GM12878 (cell line): Measurements from ENCODE around the gene PCCB. TPM values are rescaled to one million over a fixed set of nuclear protein-coding genes. Genes with fewer than 3 reads are reported as not detected.

ENCODE experiments used
- ATAC-seq: fragments of 200-7000 bp; cut with Tn5 transposase; 3 replicates; pipeline ENCODE4 v1.9.1; 2020; ENCODE audit warnings: mild to moderate bottlenecking, moderate library complexity
- BruUV-seq: library from RNA; stranded (reverse); fragments of 400-500 nt; replicated peaks from 2 replicates; lab custom pipeline; 2021; lab: Mats Ljungman, UMichigan
- CTCF ChIA-PET: fragments of 300-600 bp; sonication (Branson Sonifier 250); formaldehyde crosslinking; extraction: SDS; loops from one replicate; lab custom pipeline; 2021; ENCODE audit warnings: inconsistent platforms; lab: Yijun Ruan, JAX
- POLR2A ChIA-PET: fragments of 350-600 bp; formaldehyde crosslinking; extraction: SDS; loops from one replicate; lab custom pipeline; 2021; ENCODE audit warnings: inconsistent platforms; lab: Charles Lee
- RAD21 ChIA-PET: fragments of 300-600 bp; sonication (Branson Sonifier 250); formaldehyde crosslinking; loops from one replicate; lab custom pipeline; 2023; ENCODE audit warnings: antibody characterized with exemption; ENCODE audit not compliant: unreplicated experiment; lab: Charles Lee
- SMC1A ChIA-PET: fragments of 300-600 bp; sonication (Branson Sonifier 250); formaldehyde crosslinking; loops from one replicate; lab custom pipeline; 2023; ENCODE audit not compliant: unreplicated experiment, uncharacterized antibody; lab: Charles Lee
- DNase-seq: peaks from one replicate; pipeline ENCODE4 v3.0.0-alpha.2; 2011; ENCODE audit warnings: low read depth, low spot score
- FAIRE-seq: peaks from 3 replicates; lab custom pipeline; 2011; peaks lifted over from hg19 to GRCh38; lab: Jason Lieb, UNC
- H2AFZ ChIP-seq: 2 replicates; pipeline ENCODE4 v1.6.0; 2011; ENCODE audit warnings: low read depth, low read length, control low read depth; ENCODE audit not compliant: control insufficient read depth
- H3K27ac ChIP-seq: 2 replicates; pipeline ENCODE4 v1.5.1; 2011; ENCODE audit warnings: control low read depth; ENCODE audit not compliant: control insufficient read depth, insufficient read depth
- H3K27me3 ChIP-seq, 2 experiments: replicated peaks in 1 of 2; 2 replicates each; pipeline versions ENCODE4 v1.6.0 to v1.6.1; 2011; ENCODE audit warnings: low read length in 1 of 2; ENCODE audit not compliant: control insufficient read depth in 2 of 2, insufficient read depth in 2 of 2
- H3K36me3 ChIP-seq, 2 experiments: 2 replicates each; pipeline ENCODE4 v1.5.1; 2011; ENCODE audit warnings: low read length in 1 of 2; ENCODE audit not compliant: control insufficient read depth in 2 of 2, insufficient read depth in 2 of 2
- H3K4me1 ChIP-seq: 2 replicates; pipeline ENCODE4 v1.6.1; 2011; ENCODE audit warnings: mild to moderate bottlenecking, low read length, moderate library complexity, mixed read lengths; ENCODE audit not compliant: control insufficient read depth, insufficient read depth
- H3K4me2 ChIP-seq: 2 replicates; pipeline ENCODE4 v1.6.0; 2011; ENCODE audit warnings: control low read depth; ENCODE audit not compliant: control insufficient read depth, insufficient read depth
- H3K4me3 ChIP-seq: fragments of 200-600 bp; sonication (generic); 2 replicates; pipeline ENCODE4 v1.5.1; 2016
- H3K79me2 ChIP-seq: 2 replicates; pipeline ENCODE4 v1.6.0; 2011; ENCODE audit warnings: low read length; ENCODE audit not compliant: control insufficient read depth, insufficient read depth
- H3K9ac ChIP-seq: 2 replicates; pipeline ENCODE4 v1.8.0; 2011; ENCODE audit warnings: low read length, control low read depth, mixed read lengths; ENCODE audit not compliant: control insufficient read depth, insufficient read depth
- H3K9me3 ChIP-seq: replicated peaks from 3 replicates; pipeline ENCODE4 v1.5.1; 2011; ENCODE audit warnings: mild to moderate bottlenecking, low read length; ENCODE audit not compliant: control insufficient read depth, insufficient read depth
- H4K20me1 ChIP-seq: 2 replicates; pipeline ENCODE4 v1.6.0; 2011; ENCODE audit not compliant: control insufficient read depth, insufficient read depth
- BHLHE40 ChIP-seq, 2 experiments: fragments of 450-650 bp in 1 of 2; IDR thresholded peaks; 2 replicates each; pipeline ENCODE4 v1.6.1; 2011 to 2017; ENCODE audit warnings: low read depth in 2 of 2, borderline replicate concordance in 1 of 2, improper control_type of control experiment in 1 of 2, low read length in 1 of 2, mild to moderate bottlenecking in 1 of 2
- CHD1 ChIP-seq: IDR thresholded peaks from 2 replicates; pipeline ENCODE4 v1.6.1; 2012; ENCODE audit warnings: low read depth, low read length, improper control_type of control experiment
- CREB1 ChIP-seq: IDR thresholded peaks from 2 replicates; pipeline ENCODE4 v1.6.1; 2012; ENCODE audit warnings: low read depth, mild to moderate bottlenecking, inconsistent platforms
- HSF1 ChIP-seq: fragments of 150-350 bp; IDR thresholded peaks from 2 replicates; pipeline ENCODE4 v1.6.1; 2014; ENCODE audit warnings: mild to moderate bottlenecking, low read depth, low read length
- PAX5 ChIP-seq: IDR thresholded peaks from 2 replicates; pipeline ENCODE4 v1.6.1; 2011; ENCODE audit warnings: low read depth, low read length, borderline replicate concordance
- PRDM15 ChIP-seq: fragments of 450-650 bp; formaldehyde crosslinking; IDR thresholded peaks from 2 replicates; pipeline ENCODE4 v1.4.0; 2020; ENCODE audit warnings: mild to moderate bottlenecking, moderate library complexity
- RAD21 ChIP-seq: IDR thresholded peaks from 2 replicates; pipeline ENCODE4 v1.6.1; 2011; ENCODE audit warnings: mild to moderate bottlenecking, low read depth, low read length, moderate library complexity; ENCODE audit not compliant: insufficient read depth
- ZNF274 ChIP-seq: IDR thresholded peaks from one replicate; pipeline ENCODE4 v1.8.0; 2011; ENCODE audit not compliant: insufficient read length, insufficient read depth
- WGBS: methylation state at CpG from one replicate; pipeline ENCODE4 v1.1.6; 2016; ENCODE audit warnings: low lambda C conversion rate; ENCODE audit not compliant: insufficient replicate concordance, insufficient coverage; ENCODE audit errors: missing lambda C conversion rate; 5-methylcytosine and 5-hydroxymethylcytosine counted together
- in situ Hi-C: fragments of 300-500 bp; cut with MboI; formaldehyde crosslinking; loops from 9 replicates; pipeline ENCODE4 v1.14.3; 2018; ENCODE audit warnings: mixed read lengths
- intact Hi-C: fragments of 100-400 bp; cut with micrococcal nuclease; formaldehyde crosslinking; loops from one replicate; pipeline ENCODE4 v1.14.2; 2022; ENCODE audit not compliant: unreplicated experiment
- polyA plus RNA-seq, 11 experiments: library from polyadenylated mRNA; depleted of rRNA in 4 of 11; unstranded in 6 of 11; stranded (reverse) in 5 of 11; fragments of >200 nt; fragmentation: Nextera tagmentation in 4 of 11; fragmentation: Illumina TruSeq in 1 of 11; extraction: Ambion mirVana in 4 of 11; extraction: Trizol in 1 of 11; gene quantifications; 1 replicate in 1 of 11; 2 replicates in 10 of 11; pipeline versions ENCODE4 v1.2.1 to v1.2.3, GENCODE V29; 2011 to 2016; ENCODE audit warnings: inconsistent platforms in 2 of 11, missing spikeins in 2 of 11, low read depth in 1 of 11
- total RNA-seq, 4 experiments: library from RNA; depleted of rRNA in 3 of 4; stranded (reverse); fragments of >200 nt in 3 of 4; fragmentation: Illumina TruSeq in 1 of 4; extraction: Trizol in 1 of 4; gene quantifications; 2 replicates each; pipeline versions ENCODE4 v1.2.1 to v1.2.3, GENCODE V29; 2013 to 2021

Gene PCCB
- total and polyA plus RNA-seq, 10 of the 15 experiments (the other 5 are each of a cell fraction or from before 2014, with no cell fraction given), result 67.2 to 133 (median 86.9) TPM

- CTCF ChIA-PET, result interaction anchor here (0.8 to 1.3 kb wide), 3 partner anchors 13 to 477 kb away, joined by 3 to 4 read pairs (median 3); no protein-coding TSS in a partner anchor
- POLR2A ChIA-PET, result no interaction called here
- Histone ChIP-seq H3K4me2 (no peak overlapping the region), H4K20me1 (no peaks in the 10 kb centered on the region), H3K36me3 (peaks cover 4% of the 10 kb centered on the region in 2 experiments; a peak in 1 of 4 replicates), H3K79me2 (no peaks in the 10 kb centered on the region; the same call in 1 of the 2 replicates), H3K4me3 (no peak overlapping the region), H3K27ac (no peak overlapping the region), H3K9ac (no peak overlapping the region), H3K27me3 (no peaks in the 10 kb centered on the region), H3K4me1 (no peaks in the 10 kb centered on the region), H2AFZ (no peak overlapping the region), H3K9me3 (no peaks in the 10 kb centered on the region; the same call in 1 of the 3 replicates)
- SMC1A ChIA-PET, result interaction anchor here (0.8 kb wide), 1 partner anchor 41 kb away, joined by 3 read pairs; no protein-coding TSS in a partner anchor
- DNase-seq, result no peak
- no peak for FAIRE-seq
- no TSS peak for BruUV-seq
- 96% methylated on average over 4 of the region's 4 CpGs for WGBS
- in situ Hi-C loops, result no loop called here
- RAD21 ChIA-PET, result no interaction called here
- intact Hi-C loops, result no loop called here
- TF ChIP-seq BHLHE40 (IDR thresholded peaks at IDR 0.05; ENCODE audit: borderline replicate concordance in 1 of 2, low read depth in 2 of 2, low read length in 1 of 2) (no peak), HSF1 (no peak), RAD21 (no peak), ZNF274 (no peak), CREB1 (no peak), CHD1 (no peak), PRDM15 (no peak), PAX5 (no peak)
- no peak for ATAC-seq
Measured at GRCh38 chr3:136276049-136276755, 26.1 kb downstream of the PCCB start.
